ENCODE results near the gene ZFP36L2. TPM values are rescaled to one million over a fixed set of nuclear protein-coding genes. Genes with fewer than 3 reads are reported as not detected.
"Not testable (repeated sequence)": the region's sequence is repeated elsewhere in the genome, so short reads cannot be mapped to it uniquely, and the experiment has no call there.

Gene ZFP36L2
- total RNA-seq, 2 donors from 2014 or later: 199 to 250 TPM

DNA sequence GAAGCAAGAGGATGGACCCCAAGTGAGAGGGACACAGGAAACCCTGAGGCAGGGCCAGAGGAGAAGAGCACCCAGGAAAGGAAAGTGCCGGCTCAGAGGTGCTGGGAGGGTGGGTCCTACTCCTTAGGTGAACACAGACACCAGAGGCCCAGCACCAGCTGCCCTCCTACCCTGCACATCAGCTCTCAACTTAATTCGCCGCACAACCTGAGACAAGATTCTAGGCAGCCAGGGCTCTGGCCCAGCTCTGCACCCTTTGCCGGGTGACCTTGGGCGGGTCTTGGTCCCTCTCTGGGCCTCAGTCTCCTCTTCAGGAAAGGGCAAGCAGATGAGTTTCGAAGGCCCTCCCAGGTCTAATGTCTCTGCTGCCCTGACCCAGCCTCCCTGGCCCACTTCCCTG lies 28.1 kb downstream of the ZFP36L2 start:
- DNase-seq (no peak), ATAC-seq (no peak)
- intact Hi-C loops (cut with DNase I, micrococcal nuclease): no loop called here

DNA sequence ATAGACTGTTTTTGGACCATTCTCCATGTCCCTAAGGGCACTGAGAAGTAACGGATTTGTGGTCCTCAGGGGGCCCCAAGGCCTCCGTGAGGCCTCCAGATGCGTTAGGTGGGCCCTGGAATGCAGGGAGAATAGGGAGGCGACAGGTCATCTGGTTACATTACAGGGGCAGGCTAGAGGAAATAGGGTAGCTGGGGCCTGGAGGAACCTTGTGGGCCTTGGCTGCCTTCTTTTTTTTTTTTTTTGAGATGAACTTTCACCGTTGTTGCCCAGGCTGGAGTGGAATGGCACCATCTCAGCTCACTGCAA lies 28.9 kb downstream of the ZFP36L2 start:
- DNase-seq (no peak), ATAC-seq (no peak)
- intact Hi-C loops (cut with DNase I, micrococcal nuclease): no loop called here

GRCh38 chr2:43196768-43197587 lies 29.4 kb downstream of the ZFP36L2 start:
- intact Hi-C loops (cut with DNase I, micrococcal nuclease): no loop called here
- DNase-seq: no peak
- ATAC-seq: no peak

DNA sequence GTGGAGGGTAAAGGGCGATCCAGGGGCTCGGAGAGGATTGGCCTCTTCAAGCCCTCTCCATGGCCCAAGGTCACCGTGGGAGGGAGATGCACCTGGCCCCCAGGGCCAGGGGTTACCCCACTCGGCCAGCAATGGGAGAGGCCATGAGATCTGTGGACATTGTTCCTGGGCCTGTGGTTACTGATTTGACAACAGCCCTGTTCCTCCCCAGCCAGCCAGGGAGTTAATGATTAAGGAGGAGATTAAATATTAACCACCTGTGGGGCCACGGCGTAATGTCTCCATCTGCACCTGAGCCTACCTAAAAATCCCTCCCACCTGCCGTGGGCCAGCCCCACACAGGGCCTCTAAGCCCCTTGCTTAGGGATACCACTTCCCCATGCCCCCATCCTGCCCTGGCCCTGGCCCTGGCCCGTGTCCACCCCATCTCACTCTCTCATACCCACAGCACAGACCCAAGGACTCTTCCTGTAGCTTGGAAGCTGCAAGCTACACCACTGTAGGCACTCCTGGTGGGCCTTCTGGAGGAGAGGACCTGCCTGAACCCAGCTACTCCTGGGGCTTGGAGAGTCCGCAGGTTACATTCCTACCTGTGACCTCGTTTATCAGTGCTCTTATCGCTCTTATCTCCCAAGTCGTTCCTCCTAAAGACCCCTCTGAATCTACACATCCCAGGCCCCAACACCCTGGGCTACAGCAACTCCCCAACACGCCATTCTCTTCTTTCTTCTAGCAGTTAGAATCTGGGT lies 32.1 kb downstream of the ZFP36L2 start:
- intact Hi-C loops (cut with DNase I, micrococcal nuclease): no loop called here
- DNase-seq: peak; percentile 70 to 81
- ATAC-seq: peak; percentile 74

- peak; percentile 55 for ATAC-seq
- DNase-seq: no peak
- intact Hi-C loops (cut with DNase I, micrococcal nuclease): no loop called here
These were observed 32.7 kb downstream of the ZFP36L2 start for GRCh38 chr2:43193652-43194120.

- DNase-seq: peak in 1 of 2 donors; percentile 50
- intact Hi-C loops (cut with DNase I, micrococcal nuclease): no loop called here
- peak; percentile 20 for ATAC-seq
These were observed 33.4 kb downstream of the ZFP36L2 start for GRCh38 chr2:43192744-43193651.

- intact Hi-C loops (cut with DNase I, micrococcal nuclease): no loop called here
- DNase-seq (no peak), ATAC-seq (no peak)
These were observed 34.4 kb downstream of the ZFP36L2 start for GRCh38 chr2:43191947-43192516.

- no peak for DNase-seq
- no peak for ATAC-seq
These were observed 35.9 kb downstream of the ZFP36L2 start for GRCh38 chr2:43190311-43191052.

DNA sequence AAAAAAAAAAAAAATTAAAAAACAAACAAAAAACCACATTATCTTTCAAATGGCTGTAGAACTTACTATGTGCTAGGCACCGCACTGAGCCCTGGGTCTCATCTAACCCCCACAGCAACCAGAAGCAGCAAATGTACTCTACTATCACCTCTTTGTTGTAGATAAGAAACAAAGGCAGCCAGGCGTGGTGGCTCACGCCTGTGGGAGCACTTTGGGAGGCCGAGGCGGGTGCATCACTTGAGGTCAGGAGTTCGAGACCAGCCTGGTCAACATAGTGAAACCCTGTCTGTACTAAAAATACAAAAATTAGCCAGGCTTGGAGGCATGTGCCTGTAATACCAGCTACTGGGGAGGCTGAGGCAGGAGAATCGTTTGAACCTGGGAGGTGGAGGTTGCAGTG lies 36.5 kb downstream of the ZFP36L2 start:
- ATAC-seq; DNase-seq; intact Hi-C loops (cut with DNase I, micrococcal nuclease): not testable (repeated sequence)

More at GRCh38 chr2:43190311-43191052, 35.9 kb downstream of the ZFP36L2 start:
- intact Hi-C loops (cut with DNase I, micrococcal nuclease): no loop called here

DNA sequence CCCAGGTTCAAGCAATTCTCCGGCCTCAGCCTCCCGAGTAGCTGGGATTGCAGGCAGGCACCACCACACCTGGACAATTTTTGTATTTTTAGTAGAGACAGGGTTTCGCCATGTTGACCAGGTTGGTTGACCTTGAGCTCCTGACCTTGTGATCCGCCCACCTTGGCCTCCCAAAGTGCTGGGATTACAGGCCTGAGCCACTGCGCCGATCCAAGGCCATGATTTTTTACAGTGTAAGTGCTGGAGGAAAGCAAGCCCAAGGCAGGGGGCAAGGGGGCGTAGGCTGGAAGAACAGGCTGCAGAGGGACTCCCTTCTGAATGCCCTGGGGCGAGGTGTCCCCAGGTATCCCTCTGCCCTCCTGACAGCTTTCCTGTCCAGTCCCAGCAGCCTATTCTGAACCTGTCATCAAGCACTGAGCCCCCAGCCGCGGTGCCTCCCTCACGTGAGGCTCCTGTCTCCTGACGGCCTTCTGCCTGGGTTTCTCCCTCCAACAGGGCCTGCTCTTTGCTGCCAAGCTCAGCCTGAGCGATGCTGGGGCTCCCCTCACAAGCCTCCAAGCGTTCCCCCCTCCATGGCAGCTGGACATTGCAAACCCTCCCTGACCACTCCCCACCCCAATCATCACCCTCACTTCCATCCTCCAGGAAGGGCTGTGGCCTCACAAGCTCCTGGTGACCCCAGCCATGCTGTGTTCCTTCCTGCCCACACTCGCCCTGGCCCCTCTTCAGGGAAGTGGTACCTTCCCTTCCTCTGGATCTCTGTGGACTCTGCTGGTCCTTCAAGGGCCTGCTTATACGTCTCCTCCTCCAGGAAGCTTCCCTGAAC lies 37.6 kb downstream of the ZFP36L2 start:
- DNase-seq (peak in 1 of 2 donors; percentile 4), ATAC-seq (no peak)
- intact Hi-C loops (cut with DNase I, micrococcal nuclease): no loop called here

DNA sequence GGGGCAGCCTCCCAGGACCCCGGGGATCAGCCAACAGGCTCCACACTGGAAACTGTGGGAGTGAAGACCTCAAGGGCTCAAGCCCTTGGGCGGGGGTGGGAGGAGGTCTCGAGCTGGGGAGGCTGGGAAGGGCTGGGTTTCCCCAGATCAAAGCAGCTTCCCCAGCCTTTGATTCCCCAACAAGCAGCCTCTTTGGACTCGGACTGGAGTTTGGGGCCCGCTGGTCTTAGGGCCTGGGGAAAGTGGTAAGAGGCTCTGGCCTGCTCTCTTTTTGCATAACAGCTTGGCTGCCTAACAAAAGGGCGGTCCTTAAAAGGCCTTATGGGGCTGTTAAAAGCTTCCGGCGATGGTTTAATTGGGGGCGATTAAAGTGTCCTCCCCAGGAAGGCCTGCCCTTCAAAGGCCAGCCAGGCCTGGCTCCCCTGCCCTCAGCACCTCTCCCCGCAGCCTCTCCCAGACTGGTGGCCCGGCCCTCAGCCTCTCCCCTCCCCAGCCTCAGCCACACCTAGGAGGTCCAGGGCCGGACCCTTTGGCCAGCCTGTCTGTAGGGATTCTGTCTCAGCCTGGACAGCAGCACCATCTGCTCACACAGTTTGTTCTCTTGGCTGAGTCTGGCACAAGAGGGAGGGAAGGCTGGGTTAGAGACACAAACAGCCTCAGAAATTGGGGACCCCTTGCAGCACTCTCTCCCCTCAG lies 39.6 kb downstream of the ZFP36L2 start:
- DNase-seq (peak; percentile 74 to 81), ATAC-seq (peak; percentile 85)

GRCh38 chr2:43186321-43186678 lies 40.1 kb downstream of the ZFP36L2 start:
- intact Hi-C loops (cut with DNase I, micrococcal nuclease): no loop called here
- DNase-seq (no peak), ATAC-seq (no peak)

More for the DNA sequence above, 39.6 kb downstream of the ZFP36L2 start:
- intact Hi-C loops (cut with DNase I, micrococcal nuclease): no loop called here

GRCh38 chr2:43185146-43185545 lies 41.3 kb downstream of the ZFP36L2 start:
- DNase-seq: no peak
- intact Hi-C loops (cut with DNase I, micrococcal nuclease): no loop called here
- ATAC-seq: no peak

DNA sequence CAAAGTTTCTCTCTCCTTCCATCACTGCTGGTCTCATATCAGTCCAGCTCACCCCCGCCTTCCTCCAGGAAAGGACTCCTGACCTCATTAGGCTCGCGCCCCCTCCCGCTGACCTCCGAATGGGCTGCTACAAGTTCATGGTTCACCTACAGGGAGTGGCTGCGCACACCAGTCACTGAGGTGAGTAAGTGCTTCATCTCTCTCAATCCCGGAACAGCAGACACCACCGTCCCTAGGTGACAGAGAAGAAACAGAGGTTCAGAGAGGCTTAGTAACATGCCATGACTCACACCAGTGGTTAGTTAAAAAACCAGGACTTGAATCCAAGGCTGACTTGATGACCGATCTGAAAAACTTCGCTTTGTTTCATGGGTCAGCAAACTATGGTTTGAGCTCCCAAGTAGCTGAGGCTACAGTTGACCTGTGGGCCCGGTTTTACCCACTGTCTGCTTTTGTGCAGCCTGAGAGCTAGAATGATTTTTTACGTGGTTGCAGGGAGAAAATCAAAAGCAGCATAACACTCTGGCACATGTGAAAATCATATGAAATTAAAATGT lies 42.0 kb downstream of the ZFP36L2 start:
- intact Hi-C loops (cut with DNase I, micrococcal nuclease): no loop called here
- peak in 1 of 2 donors; percentile 68 for DNase-seq
- peak; percentile 58 for ATAC-seq

DNA sequence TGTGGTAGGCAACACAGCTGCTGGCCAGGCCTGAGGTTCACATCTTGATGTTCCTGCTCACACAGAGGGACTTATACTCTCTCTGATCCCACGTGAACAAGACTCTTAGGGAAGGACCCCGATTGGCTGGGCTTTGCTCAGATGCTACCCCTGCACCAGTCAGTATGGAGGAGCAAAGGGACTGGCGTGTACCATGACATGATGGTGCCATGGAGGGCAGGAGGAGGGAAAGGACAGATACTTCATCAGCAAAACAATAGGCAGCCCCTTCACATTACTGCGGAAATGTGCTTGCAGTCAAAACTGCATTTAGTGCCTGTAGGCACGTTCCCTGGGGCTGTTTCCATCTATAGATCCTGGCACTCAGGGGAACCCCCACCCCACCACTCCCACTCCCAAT lies 42.7 kb downstream of the ZFP36L2 start:
- intact Hi-C loops (cut with DNase I, micrococcal nuclease): no loop called here
- ATAC-seq (no peak), DNase-seq (no peak)

- DNase-seq (no peak), ATAC-seq (no peak)
- intact Hi-C loops (cut with DNase I, micrococcal nuclease): no loop called here
These were observed 45.5 kb downstream of the ZFP36L2 start for GRCh38 chr2:43180897-43181296.

DNA sequence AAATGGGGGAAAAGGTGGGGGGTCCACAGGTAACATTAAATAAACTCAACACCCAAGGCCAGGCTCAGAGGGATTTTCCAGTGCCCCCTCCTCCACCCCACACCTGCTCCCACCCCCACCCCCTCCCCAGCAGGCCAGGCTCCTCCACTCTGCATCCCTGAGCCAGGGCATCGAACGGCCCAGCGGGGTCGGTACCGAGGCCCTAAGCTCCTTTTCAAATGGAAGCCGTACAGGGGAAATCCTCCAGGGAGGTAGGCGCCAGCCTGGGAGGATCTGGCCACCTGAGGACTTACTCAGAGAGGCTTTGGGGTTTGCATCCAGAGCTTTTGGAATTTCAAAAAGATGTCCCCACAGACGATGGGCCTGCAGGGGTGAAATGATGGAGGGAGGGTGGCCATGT lies 46.5 kb downstream of the ZFP36L2 start:
- ATAC-seq: no peak
- intact Hi-C loops (cut with DNase I, micrococcal nuclease): no loop called here
- no peak for DNase-seq
